Activated gamma-delta T cell treated with Interleukin-2 at 50 U/mL for 16 hours (primary cell): ENCODE measurements around the gene OR51T1.
"Not testable (repeated sequence)": the region's sequence is repeated elsewhere in the genome, so short reads cannot be mapped to it uniquely, and the experiment has no call there.

Source experiments
- DNase-seq: peaks from one replicate; pipeline ENCODE4 v3.0.0-alpha.2; 2020

OR51T1 gene

GRCh38 chr11:4881860-4882500 lies at the start of gene OR51T1:
Gene OR51T1, plus strand, starts transcription at chr11:4881900. Its CDS starts 0 bp downstream, at chr11:4881900.
- DNase-seq = no peak

- no peak for DNase-seq
These were observed 41.7 kb upstream of the OR51T1 start for GRCh38 chr11:4839851-4840549.

- no peak for DNase-seq
These were observed 32.7 kb upstream of the OR51T1 start, which contains the start of gene OR51S1 for GRCh38 chr11:4848908-4849532. Gene OR51S1, minus strand, starts transcription at chr11:4849208. Its CDS starts 0 bp downstream, at chr11:4849208.

GRCh38 chr11:4851033-4851432 lies 30.7 kb upstream of the OR51T1 start:
- no peak for DNase-seq

- DNase-seq = not testable (repeated sequence)
These were observed 27.4 kb upstream of the OR51T1 start for GRCh38 chr11:4854286-4854685.

- no peak for DNase-seq
These were observed 19.1 kb upstream of the OR51T1 start for GRCh38 chr11:4862447-4863236.

- no peak for DNase-seq
These were observed 17.8 kb upstream of the OR51T1 start for GRCh38 chr11:4863876-4864275.

GRCh38 chr11:4865855-4866254 lies 15.8 kb upstream of the OR51T1 start:
- DNase-seq = no peak

GRCh38 chr11:4881188-4881587 lies 512 bp upstream of the OR51T1 start:
- DNase-seq = no peak

GRCh38 chr11:4882543-4882942 lies 843 bp downstream of the OR51T1 start:
- no peak for DNase-seq

GRCh38 chr11:4884361-4884760 lies 2.7 kb downstream of the OR51T1 start:
- no peak for DNase-seq

GRCh38 chr11:4886186-4886585 lies 4.5 kb downstream of the OR51T1 start:
- DNase-seq = no peak

GRCh38 chr11:4887591-4887990 lies 5.9 kb downstream of the OR51T1 start:
- no peak for DNase-seq

GRCh38 chr11:4890279-4890678 lies 8.6 kb downstream of the OR51T1 start:
- no peak for DNase-seq

- DNase-seq = no peak
These were observed 10.4 kb downstream of the OR51T1 start for GRCh38 chr11:4891996-4892640.

- DNase-seq = no peak
These were observed 21.8 kb downstream of the OR51T1 start, which contains the start of gene OR51A7 for GRCh38 chr11:4903484-4903883. Gene OR51A7, plus strand, starts transcription at chr11:4903783. Its CDS starts 3,587 bp downstream, at chr11:4907370.

- DNase-seq = no peak
These were observed 34.9 kb downstream of the OR51T1 start for GRCh38 chr11:4916581-4916980.

GRCh38 chr11:4919250-4919649 lies 37.5 kb downstream of the OR51T1 start, which contains the start of gene OR51G2:
Gene OR51G2, minus strand, starts transcription at chr11:4919350. Its CDS starts 3,687 bp downstream, at chr11:4915663.
- DNase-seq = no peak

GRCh38 chr11:4921796-4922195 lies 40.1 kb downstream of the OR51T1 start:
- DNase-seq = no peak

- no peak for DNase-seq
These were observed 40.6 kb downstream of the OR51T1 start for GRCh38 chr11:4922304-4922703.

- no peak for DNase-seq
These were observed 42.5 kb downstream of the OR51T1 start, which contains the start of gene OR51G1 for GRCh38 chr11:4924239-4924638. Gene OR51G1, minus strand, starts transcription at chr11:4924339. Its CDS starts 0 bp downstream, at chr11:4924339.

GRCh38 chr11:4926608-4927007 lies 44.9 kb downstream of the OR51T1 start:
- no peak for DNase-seq
